ENCODE results near the gene ARHGEF11.

ARHGEF11 gene

GRCh38 chr1:156897078-156897825 lies 148.3 kb downstream of the ARHGEF11 start:
- FAIRE-seq (peak; percentile 58), DNase-seq (ENCODE audit: low spot score) (peak; percentile 71)

GRCh38 chr1:156896490-156897033 lies 149.0 kb downstream of the ARHGEF11 start:
- DNase-seq (ENCODE audit: low spot score), result peak; percentile 93
- peak; percentile 82 for FAIRE-seq

GRCh38 chr1:156895927-156896326 lies 149.6 kb downstream of the ARHGEF11 start:
- no peak for FAIRE-seq
- no peak for DNase-seq (ENCODE audit: low spot score)

GRCh38 chr1:156895455-156895812 lies 150.1 kb downstream of the ARHGEF11 start:
- DNase-seq (ENCODE audit: low spot score) (no peak), FAIRE-seq (no peak)

- no peak for DNase-seq (ENCODE audit: low spot score)
- FAIRE-seq, result no peak
Measured at GRCh38 chr1:156894711-156895454, 150.7 kb downstream of the ARHGEF11 start.

- no peak for DNase-seq (ENCODE audit: low spot score)
Measured at GRCh38 chr1:156894001-156894400, 151.5 kb downstream of the ARHGEF11 start.

GRCh38 chr1:156893048-156893953 lies 152.2 kb downstream of the ARHGEF11 start, which contains the start of gene PEAR1:
Gene PEAR1 (plus strand): TSS chr1:156893718. CDS start chr1:156903927, 10,209 bp downstream.
- DNase-seq (ENCODE audit: low spot score) (no peak), FAIRE-seq (no peak)

More at GRCh38 chr1:156894001-156894400, 151.5 kb downstream of the ARHGEF11 start:
- FAIRE-seq, result no peak

- no peak for FAIRE-seq
- DNase-seq (ENCODE audit: low spot score), result peak; percentile 63
Measured at GRCh38 chr1:156892190-156893047, 153.1 kb downstream of the ARHGEF11 start.

GRCh38 chr1:156889802-156890580 lies 155.6 kb downstream of the ARHGEF11 start:
- FAIRE-seq (no peak), DNase-seq (ENCODE audit: low spot score) (peak; percentile 70)

- no peak for FAIRE-seq
- DNase-seq (ENCODE audit: low spot score), result no peak
Measured at GRCh38 chr1:156887734-156888133, 157.8 kb downstream of the ARHGEF11 start.

- DNase-seq (ENCODE audit: low spot score), result no peak
- FAIRE-seq, result no peak
Measured at GRCh38 chr1:156887317-156887716, 158.2 kb downstream of the ARHGEF11 start.

- FAIRE-seq, result no peak
- no peak for DNase-seq (ENCODE audit: low spot score)
Measured at GRCh38 chr1:156886583-156887281, 158.8 kb downstream of the ARHGEF11 start.

- DNase-seq (ENCODE audit: low spot score) (no peak), FAIRE-seq (no peak)
Measured at GRCh38 chr1:156885880-156886355, 159.6 kb downstream of the ARHGEF11 start.

- no peak for DNase-seq (ENCODE audit: low spot score)
- FAIRE-seq, result no peak
Measured at GRCh38 chr1:156885314-156885713, 160.2 kb downstream of the ARHGEF11 start.

Measured in RCC 7860 (cell line).